GM18867 (cell line): ENCODE data around the gene FGF1.
"Not testable (repeated sequence)": the region's sequence is repeated elsewhere in the genome, so short reads cannot be mapped to it uniquely, and the experiment has no call there.

Source experiments
- ATAC-seq: cut with Tn5 transposase; IDR thresholded peaks from one replicate; pipeline ENCODE4 v1.9.1; 2021; ENCODE audit warnings: mild to moderate bottlenecking, moderate library complexity; ENCODE audit not compliant: unreplicated experiment

The FGF1 gene

DNA sequence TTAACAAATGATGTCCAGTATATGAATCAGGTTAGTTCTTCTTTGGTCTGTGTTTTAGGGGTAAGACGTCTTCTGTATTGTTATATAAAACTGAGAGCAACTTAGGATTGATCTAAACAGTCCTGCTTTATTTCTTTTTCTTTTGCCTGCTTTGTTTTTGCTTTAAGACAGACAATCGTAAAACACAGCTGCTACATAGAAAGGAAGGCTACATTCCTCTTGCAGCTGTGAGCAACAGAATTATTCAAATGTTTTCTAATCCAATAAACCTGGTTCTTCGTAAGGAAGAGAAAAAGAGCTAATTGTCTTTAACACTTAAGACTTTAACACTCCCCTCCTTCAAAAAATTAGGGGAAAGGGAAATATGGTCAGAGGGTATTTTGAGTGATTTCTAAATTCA is 14.6 kb downstream of the FGF1 start:
- ATAC-seq, result no peak

DNA sequence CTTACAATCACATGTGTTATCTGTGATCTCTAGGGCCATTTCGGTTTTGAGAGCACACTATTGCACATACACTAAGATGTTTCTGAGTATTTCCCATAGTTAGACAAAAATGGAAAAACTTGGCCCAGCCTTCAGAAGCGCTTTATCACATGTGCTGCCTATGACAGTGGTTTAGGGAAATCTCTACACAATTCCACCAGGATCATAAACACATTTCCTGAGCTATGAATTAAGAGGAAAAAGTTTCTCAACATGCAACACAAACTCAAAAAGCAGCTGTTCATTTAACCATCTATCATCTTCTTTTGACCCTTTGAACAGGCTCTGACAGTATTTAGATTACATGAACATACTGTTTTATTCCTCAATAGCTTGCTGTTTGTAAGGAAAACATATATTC is 15.1 kb downstream of the FGF1 start:
- no peak for ATAC-seq

DNA sequence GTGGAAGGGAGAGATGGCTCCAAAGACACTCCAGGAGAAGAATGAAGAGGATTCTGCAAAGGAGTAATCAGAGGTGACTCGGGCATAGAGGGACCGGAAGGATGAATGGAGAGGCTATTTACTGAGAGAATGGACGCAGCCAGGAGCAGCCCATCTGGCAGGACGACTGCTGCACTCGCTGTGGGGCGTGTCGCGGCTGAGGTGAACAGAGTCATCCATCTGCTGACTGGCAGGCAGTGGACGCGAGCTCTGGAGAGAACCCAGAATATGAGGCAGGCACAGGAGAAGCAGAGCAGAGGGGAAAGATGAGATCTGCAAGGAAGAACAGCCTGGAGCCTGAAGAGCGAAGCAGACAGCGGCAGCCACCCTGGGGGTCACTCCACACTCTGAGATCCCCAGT is 16.4 kb downstream of the FGF1 start:
- no peak for ATAC-seq

DNA sequence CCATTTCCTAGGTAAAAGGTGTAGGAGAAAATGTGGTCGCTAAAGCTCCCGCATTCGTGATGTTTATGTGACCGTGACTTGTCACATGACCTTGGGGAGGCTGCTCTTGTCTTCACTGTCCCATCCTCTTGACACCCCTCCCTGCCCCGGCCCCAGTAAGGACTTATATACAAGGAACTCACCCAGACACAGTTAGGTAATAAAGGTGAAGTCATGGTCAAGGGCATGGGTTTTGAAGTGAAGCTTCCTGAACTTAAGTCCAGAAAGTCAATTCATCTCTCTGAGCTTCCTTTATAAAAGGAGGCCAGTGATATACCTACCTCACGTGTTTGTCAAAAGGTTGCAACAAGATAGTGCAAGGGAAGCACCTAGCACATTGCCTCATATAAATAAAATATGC is 17.6 kb downstream of the FGF1 start:
- ATAC-seq, result no peak

DNA sequence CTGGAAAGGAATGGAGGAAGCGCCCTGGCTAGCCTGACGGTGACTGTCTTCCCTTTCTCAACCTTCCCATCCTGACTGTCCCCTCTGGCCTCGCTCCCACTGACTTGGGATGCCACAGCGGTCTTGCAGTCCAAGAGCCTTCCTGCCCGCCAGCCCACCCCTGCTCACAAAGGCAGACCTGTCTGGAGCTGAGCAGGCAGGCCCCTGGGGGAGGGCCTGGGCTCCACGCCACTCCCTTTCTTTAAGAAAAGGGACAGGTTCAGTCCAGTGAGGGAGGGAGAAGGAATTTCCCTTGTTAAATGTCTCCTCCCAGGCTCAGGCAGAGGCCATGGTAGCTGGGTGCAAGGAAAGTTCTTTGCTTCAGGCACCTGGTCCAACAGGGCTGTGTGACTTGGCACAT is 18.1 kb downstream of the FGF1 start:
- no peak for ATAC-seq

DNA sequence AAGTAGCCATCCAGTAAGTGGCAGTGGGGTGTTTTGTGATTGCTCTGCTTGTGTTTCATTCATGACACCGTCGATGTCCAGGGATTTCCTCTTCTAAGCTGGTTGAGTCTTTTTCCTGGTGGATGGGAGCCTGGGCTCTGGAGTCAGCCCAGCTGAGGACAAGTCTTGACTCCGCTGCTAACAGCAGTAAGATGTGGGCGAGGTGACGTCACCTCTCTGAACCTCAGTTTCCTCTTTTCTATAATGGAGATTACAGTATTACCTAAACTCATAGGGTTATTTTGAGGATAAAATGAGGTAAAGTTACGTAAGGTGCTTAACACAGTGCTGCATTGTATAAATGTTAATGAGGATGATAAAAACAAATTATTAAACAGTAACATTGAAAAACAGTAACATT is 21.3 kb downstream of the FGF1 start:
- no peak for ATAC-seq

DNA sequence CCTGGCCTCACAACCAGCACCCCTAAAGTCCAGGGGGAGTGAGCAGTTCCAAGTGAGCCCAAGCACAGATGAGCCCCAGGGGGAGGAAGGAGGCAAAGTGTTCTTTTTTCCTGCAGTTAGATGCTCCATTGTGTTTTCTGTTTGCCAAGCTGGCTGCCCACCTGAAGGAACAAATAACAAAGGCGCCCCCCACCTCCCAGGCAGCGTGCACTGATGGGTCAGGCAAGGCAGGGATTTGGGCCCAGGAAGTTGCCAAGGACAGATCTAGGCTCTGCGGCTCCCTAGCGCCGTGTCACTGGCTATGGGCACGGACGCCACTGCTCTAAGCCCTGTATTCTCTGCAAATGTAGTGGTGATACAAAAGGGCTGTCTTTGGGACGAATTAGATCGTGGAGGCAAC is 21.8 kb downstream of the FGF1 start:
- ATAC-seq, result no peak

DNA sequence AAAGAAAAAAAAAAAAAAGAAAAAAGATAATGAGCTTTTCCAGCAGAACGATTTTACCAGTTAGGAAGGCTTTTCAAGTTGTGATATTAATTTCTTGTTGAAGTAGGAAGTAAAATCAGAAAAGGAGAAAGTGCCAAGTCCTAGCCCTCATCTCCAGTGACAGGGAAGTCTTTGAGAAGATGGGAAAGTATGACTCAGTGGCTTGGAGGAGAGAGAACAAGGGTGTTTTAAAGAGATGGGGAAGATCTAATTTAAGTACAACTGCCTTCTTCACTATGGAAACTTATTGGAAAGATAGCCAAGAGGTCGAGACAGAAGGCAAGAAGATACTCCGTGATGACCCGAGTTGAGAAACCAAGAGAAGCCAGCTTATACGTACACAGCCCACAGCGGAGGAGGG is 22.6 kb downstream of the FGF1 start:
- ATAC-seq, result no peak

DNA sequence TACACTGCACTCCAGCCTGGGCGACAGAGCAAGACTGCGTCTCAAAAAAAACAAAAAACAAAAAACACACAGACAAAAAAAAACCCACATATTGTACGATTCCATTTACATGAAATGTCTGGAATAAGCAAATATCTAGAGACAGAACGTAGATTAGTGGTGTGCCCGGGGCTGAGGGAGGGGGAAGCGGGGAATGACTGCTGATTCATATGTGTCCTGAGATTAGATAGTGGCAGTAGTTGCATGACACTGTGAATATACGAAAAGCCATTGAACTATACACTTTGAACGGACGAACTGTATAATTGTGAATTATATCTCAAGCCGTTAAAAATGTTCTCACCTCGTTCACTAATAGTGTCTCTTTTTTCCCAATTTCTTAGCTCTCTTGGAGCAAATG is 23.9 kb downstream of the FGF1 start:
- ATAC-seq, result no peak

DNA sequence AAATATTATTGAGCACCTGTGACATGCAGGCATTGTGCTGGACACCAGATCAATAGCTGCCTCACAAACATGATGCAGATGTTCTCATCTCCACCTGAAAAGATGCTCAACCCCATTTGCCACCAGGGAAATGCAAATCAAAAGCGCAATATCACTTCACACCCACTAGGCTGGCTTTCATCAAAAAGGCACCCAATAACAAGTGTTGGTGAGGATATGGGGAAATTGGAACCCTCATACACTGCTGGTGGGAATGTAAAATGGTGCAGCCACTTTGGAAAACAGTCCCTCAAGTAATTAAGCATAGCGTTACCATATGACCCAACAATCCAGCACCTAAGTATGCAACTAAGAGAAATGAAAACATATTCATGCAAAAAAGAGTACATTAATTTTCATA is 24.7 kb downstream of the FGF1 start:
- no peak for ATAC-seq

DNA sequence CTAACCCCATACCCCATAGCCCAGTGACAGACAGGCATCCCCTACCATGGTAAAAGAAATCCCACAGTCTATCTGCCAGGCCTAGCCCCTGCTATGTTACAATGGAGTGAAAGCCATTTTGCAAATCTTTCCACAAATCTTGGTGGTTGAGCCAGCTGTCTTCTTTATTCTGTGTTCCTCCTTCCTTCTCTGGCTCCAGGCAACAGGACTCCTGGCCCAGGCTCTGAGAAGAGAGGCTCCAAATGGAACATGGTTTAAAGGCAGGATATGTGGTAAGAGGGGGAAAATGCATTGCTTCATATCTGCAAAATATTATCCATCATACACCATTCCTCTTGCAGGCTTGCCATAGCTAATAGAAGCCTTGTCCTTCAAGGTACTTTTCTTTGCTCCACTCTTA is 25.2 kb downstream of the FGF1 start:
- no peak for ATAC-seq

DNA sequence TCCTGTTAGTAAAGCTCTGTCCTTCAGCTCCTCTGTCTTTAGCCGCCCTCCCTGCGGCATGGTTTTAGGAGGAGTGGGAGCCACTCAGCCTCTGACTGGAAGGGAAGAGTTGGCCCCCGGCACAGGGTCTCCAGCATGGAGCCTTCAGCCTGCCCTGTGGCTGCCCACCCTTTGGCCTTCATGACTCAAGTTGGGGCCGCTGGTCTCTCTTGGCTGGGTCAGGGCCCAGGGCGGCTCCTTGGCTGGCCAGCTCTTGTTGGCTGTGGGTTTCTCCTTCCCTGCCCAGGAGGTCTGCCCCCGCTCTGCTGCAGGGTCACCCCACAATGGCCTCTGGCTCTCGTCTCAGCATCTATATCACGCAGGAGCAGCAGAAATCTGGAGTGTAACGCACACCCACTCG is 25.7 kb downstream of the FGF1 start:
- no peak for ATAC-seq

DNA sequence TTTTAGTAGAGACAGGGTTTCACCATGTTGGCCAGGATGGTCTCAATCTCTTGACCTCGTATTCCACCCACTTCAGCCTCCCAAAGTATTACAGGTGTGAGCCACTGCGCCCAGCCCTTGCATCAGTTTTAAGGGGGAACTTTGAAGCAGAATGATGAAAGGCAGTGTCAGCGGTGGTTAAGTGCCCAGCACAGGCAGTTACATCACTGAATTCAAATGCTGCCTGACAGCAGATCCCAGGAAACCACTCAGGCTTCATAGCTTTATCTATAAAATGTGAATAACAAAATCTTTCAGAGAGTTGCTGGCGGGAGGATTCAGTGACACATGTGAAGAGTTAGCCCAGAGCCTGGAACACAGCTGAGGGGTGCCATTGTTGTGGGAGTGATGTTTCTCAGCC is 26.5 kb downstream of the FGF1 start:
- no peak for ATAC-seq

DNA sequence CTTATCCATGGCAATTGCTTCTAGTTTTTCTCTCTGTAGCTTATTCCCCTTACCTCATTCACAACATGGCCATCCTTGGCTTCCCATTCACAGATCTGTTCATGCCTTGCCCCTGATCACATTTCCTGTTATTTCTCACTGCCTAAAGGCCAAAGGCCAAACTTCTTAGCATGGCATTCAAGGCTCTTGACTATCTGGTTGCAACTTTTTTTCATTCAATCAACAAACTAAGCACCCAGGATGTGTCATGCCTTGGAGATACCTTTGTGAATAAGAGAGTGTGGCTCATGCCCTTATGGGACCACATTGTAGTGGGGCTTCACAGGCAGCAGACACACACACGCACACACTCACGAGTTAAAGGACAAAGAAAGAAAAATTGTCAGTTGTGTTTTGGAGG is 27.6 kb downstream of the FGF1 start:
- no peak for ATAC-seq

DNA sequence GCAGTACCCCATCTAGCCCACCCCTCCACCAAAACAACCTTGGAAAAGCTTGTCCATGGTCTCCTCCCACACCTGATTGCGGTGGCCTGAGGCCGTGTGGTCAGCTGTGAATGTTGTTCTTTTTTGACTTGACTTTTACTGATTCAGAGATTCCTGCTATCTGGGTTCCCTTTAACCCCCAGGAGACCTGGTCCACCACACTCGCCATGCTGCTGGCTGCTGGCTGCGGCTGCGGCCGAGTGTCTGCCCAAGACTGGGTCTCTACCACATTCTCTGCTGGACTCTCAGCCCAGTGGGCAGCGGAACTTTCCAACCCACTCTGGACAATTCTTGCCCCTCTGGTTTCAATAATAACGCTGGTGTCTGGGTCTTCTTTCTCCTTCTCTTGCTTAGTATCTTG is 28.4 kb downstream of the FGF1 start:
- no peak for ATAC-seq

DNA sequence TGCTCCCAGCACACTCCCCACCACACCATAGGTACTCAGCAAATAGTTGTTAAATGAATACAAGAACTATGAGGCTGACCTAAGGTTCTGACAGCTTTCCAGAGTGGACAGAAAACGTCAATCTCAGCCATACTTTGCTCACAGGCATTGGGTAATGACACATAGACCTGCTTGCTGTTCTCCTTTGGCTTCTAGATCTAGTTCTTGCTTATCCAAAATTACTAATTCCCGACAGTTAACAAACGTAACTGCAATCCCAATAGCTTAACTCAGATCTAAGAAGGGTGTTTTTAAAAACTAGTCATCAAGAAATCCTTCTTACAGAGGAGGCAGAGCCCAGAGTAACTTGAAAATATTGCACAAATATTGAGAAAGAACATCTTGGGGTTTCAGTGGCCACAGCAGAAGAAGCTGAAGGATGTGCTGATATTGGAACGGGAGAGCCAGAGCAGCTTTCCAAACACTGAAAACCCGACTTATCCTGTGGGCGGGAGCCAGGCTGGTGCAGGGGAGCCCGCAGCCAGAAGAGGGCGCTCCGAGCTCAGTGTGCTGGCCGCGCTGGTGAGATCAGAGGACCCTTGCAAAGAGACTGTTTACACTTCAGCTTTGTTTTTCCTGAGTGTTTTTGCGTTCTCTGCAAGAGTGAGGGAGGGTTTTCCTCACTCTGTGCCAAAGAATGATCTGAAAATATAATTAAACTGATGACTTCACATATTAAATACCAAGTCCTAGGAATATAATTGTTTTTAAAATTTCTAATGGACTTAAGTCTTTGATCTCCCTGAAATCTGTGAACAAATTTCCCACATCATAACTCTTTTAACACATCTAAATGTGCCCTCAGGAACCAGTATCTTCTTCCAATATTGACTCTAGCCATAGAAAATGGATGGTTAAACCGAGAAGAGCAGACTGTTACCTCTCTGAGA is 30.3 kb downstream of the FGF1 start:
- ATAC-seq, result peak; percentile 92

DNA sequence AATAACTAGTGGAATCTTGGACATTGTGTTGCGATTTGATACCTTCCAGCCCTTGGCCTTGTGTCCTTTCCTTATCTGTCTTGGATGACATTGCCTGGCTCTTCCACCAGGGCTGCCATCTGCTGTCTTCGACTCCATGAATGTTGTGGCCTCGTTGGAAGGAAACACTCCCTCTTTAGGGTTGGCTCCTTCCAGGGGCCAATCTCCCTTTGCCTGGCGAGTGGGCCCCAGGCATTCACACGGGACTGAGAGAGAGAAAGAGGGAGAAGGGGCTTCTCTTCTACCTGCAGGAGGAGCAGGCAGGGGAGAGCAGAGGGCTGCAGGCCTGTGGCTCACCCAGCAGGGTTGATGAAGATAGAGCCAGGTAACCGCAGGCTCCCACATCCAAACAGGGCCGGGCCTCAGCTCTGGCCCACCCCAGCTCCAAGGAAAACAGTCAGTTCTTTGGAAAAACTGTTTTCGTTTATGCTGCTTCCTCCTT is 31.3 kb downstream of the FGF1 start:
- no peak for ATAC-seq

DNA sequence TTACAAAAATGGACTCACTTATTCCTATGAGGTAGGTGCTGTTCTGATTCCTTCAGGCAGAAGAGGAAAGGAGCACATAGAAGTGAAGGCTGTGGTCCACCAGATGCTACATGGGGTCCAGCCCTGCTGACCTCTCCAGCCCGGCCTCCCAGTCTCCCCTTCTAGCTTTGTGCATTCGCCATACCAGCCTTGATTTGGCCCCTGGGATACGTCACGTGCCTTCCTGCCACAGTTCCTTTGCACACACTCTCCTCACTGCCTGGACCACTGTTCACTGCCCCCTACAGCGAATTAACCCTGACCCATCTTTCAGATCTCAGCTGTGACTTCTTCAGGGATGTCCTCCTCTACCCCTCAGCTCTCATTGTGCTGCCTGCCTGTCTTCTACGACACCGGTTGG is 32.6 kb downstream of the FGF1 start:
- ATAC-seq, result no peak

DNA sequence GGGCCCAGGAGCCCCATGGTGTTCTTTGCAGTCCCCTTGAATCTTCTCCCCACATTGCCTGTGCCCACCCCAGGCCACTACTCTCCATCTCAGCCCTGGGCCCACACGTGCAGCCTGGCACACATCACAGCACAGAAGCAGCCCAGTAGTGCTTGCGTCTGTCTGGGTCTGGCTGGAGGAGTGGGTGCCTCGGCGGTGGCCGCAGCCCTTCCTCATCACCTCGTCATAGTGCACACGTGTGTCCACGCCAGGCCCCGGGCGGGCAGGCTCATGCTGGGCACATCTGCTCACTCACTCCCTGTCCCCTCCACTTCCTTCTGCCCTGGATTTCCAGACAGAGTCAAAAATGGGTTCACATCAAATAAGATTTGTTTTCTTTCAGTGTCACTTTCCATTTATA is 33.3 kb downstream of the FGF1 start:
- no peak for ATAC-seq

DNA sequence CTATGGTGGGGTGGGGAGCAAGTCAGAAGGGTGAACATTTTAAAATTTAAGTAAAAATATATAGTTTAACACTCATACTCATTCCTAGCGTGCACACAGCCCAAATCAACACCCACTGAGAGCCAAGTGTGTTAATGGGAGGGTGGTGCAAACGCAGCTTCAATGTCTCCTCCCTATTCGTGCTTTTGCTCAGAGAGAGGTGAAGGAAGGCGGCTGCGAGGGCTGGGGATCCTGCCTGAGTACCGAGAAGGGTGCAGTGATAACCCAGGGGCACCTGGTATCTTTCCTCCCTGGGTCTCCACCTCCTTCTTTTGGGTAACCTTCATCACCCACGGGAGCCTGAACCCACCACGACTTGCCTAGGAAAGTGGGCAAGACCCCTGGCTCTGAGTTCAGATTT is 35.0 kb downstream of the FGF1 start:
- no peak for ATAC-seq

DNA sequence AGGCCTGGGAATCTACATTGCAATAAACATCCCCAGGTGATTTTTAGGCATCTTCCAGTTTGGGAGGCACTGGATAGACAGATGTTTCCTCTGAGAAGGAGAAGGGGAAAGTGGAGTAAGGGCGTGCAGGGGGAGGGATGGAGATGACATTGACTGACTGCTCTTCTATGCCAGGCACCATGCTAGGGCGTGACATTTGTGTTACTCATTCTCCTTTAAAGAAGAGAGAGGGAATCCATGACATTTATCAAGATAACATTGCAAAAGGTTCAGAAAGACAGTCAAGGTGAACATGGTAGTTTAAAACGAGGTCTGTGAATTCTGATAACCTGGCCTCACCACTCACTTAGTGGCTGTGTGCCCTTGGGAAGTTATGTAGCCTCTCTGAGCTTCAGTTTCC is 35.8 kb downstream of the FGF1 start:
- ATAC-seq, result no peak

DNA sequence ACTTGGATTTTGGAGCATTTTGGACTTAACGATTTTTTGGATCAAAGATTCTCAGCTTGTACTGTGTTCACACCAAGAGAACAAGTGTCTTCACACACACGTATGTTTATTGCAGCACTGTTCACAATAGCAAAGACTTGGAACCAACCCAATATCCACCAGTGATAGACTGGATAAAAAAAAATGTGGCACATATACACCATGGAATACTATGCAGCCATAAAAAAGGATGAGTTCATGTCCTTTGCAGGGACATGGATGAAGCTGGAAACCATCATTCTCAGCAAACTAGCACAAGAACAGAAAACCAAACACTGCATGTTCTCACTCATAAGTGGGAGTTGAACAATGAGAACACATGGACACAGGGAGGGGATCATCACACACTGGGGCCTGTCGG is 37.8 kb downstream of the FGF1 start:
- not testable (repeated sequence) for ATAC-seq

DNA sequence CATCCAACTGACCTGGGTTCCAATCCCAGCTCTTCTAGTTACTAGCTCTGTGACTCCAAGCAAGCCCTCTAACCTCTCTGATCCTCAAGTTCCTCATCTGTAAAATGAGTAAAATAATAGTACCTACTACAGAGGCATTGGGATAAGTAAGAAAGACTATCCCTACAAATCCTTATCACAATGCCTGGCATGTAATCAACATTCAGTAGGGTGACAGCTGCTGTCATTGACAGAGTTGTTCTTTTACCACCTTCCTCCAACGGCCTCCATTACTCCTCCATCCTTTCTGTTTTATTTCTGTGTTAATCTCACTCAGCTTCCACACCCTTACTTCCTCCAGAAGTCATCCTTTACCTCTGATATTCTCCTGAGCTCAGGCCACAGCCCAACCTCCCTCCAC is 40.4 kb downstream of the FGF1 start:
- no peak for ATAC-seq
